Lower leg skin (tissue), 4 donors: Measurements from ENCODE around the gene ANXA4. TPM values are rescaled to one million over a fixed set of nuclear protein-coding genes. Genes with fewer than 3 reads are reported as not detected.
"Not testable (repeated sequence)": the region's sequence is repeated elsewhere in the genome, so short reads cannot be mapped to it uniquely, and the experiment has no call there.

Source experiments
- DNase-seq, 2 donors: peaks; one replicate each; pipeline ENCODE4 v3.0.0-alpha.2; 2019; ENCODE audit warnings: low spot score in 2 of 2
- H3K4me3 ChIP-seq: fragments of 200-600 bp; sonication (generic); 2 replicates; pipeline ENCODE4 v1.5.1; 2017; ENCODE audit warnings: mild to moderate bottlenecking, low read depth; ENCODE audit not compliant: poor library complexity, severe bottlenecking
- CTCF ChIP-seq, 3 donors: fragments of 450-650 bp; IDR thresholded peaks; one replicate each; pipeline ENCODE4 v1.5.1; 2016; ENCODE audit warnings: antibody characterized with exemption in 3 of 3, mild to moderate bottlenecking in 3 of 3, moderate library complexity in 2 of 3
- POLR2A ChIP-seq, 2 donors: fragments of 450-650 bp; IDR thresholded peaks; one replicate each; pipeline ENCODE4 v1.6.1; 2016 to 2017; ENCODE audit warnings: antibody characterized with exemption in 2 of 2, mild to moderate bottlenecking in 1 of 2, moderate library complexity in 1 of 2
- WGBS, 2 donors: methylation state at CpG; one replicate each; pipeline ENCODE4 v1.1.5; 2018; 5-methylcytosine and 5-hydroxymethylcytosine counted together
- intact Hi-C: fragments of 100-400 bp; cut with DNase I; formaldehyde crosslinking; loops from one replicate; pipeline ENCODE4 v1.15.0; 2023; ENCODE audit warnings: low total_unique reads
- total RNA-seq, 4 donors: library from RNA; depleted of rRNA; stranded (reverse); fragments of >200 nt; gene quantifications; one replicate each; pipeline ENCODE4 v1.1.0, GENCODE V29; 2016

The ANXA4 gene
- total RNA-seq, 4 donors from 2014 or later, result 60.2 to 107 (median 64.9) TPM

GRCh38 chr2:69773206-69773605 is 31.3 kb downstream of the ANXA4 start:
- peak in 1 of 2 donors; percentile 64 for DNase-seq
- no peak overlapping the region for H3K4me3 ChIP-seq
- no peak for TF ChIP-seq POLR2A (IDR thresholded peaks at IDR 0.05)
- intact Hi-C loops, result no loop called here

GRCh38 chr2:69774258-69774983 is 32.5 kb downstream of the ANXA4 start:
- H3K4me3 ChIP-seq, DNase-seq, intact Hi-C loops: not testable (repeated sequence)
- 94 to 97% methylated on average over 13 of the region's 13 CpGs for WGBS, 2 donors

GRCh38 chr2:69774984-69775982 is 33.3 kb downstream of the ANXA4 start:
- intact Hi-C loops, result no loop called here
- DNase-seq, result no peak
- H3K4me3 ChIP-seq, result no peak overlapping the region
- TF ChIP-seq POLR2A (IDR thresholded peaks at IDR 0.05), result no peak
- no peak for TF ChIP-seq CTCF (IDR thresholded peaks at IDR 0.05)
- WGBS, 2 donors, result 78 to 79% methylated on average over 7 of the region's 7 CpGs

GRCh38 chr2:69776886-69777785 is 35.2 kb downstream of the ANXA4 start:
- TF ChIP-seq CTCF (IDR thresholded peaks at IDR 0.05) (no peak), POLR2A (IDR thresholded peaks at IDR 0.05) (no peak)
- H3K4me3 ChIP-seq, result no peak overlapping the region
- intact Hi-C loops, result no loop called here
- WGBS, 2 donors, result 91 to 92% methylated on average over 9 of the region's 9 CpGs
- DNase-seq, result no peak

GRCh38 chr2:69777786-69778105 is 35.8 kb downstream of the ANXA4 start:
- TF ChIP-seq POLR2A (IDR thresholded peaks at IDR 0.05) (no peak), CTCF (IDR thresholded peaks at IDR 0.05) (no peak)
- 88 to 90% methylated on average over 4 of the region's 4 CpGs for WGBS, 2 donors
- no peak for DNase-seq
- H3K4me3 ChIP-seq, result no peak overlapping the region
- intact Hi-C loops, result no loop called here

GRCh38 chr2:69779258-69780001 is 37.5 kb downstream of the ANXA4 start:
- DNase-seq, result no peak
- no peak for TF ChIP-seq CTCF (IDR thresholded peaks at IDR 0.05)
- no peak for TF ChIP-seq POLR2A (IDR thresholded peaks at IDR 0.05)
- WGBS, 2 donors, result 52 to 70% methylated on average over 5 of the region's 5 CpGs
- H3K4me3 ChIP-seq, result no peak overlapping the region
- intact Hi-C loops, result no loop called here
